Measurements from ENCODE around the gene ANXA5.
"Not testable (repeated sequence)": the region's sequence is repeated elsewhere in the genome, so short reads cannot be mapped to it uniquely, and the experiment has no call there.

ANXA5 gene

GRCh38 chr4:121679267-121679666 lies 17.5 kb downstream of the ANXA5 start:
- DNase-seq (ENCODE audit: low read depth in 2 of 2), result no peak

GRCh38 chr4:121677524-121677923 lies 19.3 kb downstream of the ANXA5 start:
- DNase-seq (ENCODE audit: low read depth in 2 of 2), result no peak

GRCh38 chr4:121676345-121677075 lies 20.3 kb downstream of the ANXA5 start:
- DNase-seq (ENCODE audit: low read depth in 2 of 2), result no peak

GRCh38 chr4:121675715-121676114 lies 21.1 kb downstream of the ANXA5 start:
- DNase-seq (ENCODE audit: low read depth in 2 of 2), result no peak

GRCh38 chr4:121674696-121675095 lies 22.1 kb downstream of the ANXA5 start:
- no peak for DNase-seq (ENCODE audit: low read depth in 2 of 2)

- no peak for DNase-seq (ENCODE audit: low read depth in 2 of 2)
Measured at GRCh38 chr4:121674191-121674590, 22.6 kb downstream of the ANXA5 start.

- no peak for DNase-seq (ENCODE audit: low read depth in 2 of 2)
Measured at GRCh38 chr4:121669163-121669550, 27.6 kb downstream of the ANXA5 start.

GRCh38 chr4:121668368-121669162 lies 28.2 kb downstream of the ANXA5 start:
- DNase-seq (ENCODE audit: low read depth in 2 of 2), result no peak

GRCh38 chr4:121666091-121666679 lies 30.6 kb downstream of the ANXA5 start:
- DNase-seq (ENCODE audit: low read depth in 2 of 2), result no peak

- no peak for DNase-seq (ENCODE audit: low read depth in 2 of 2)
Measured at GRCh38 chr4:121665371-121665770, 31.4 kb downstream of the ANXA5 start.

- no peak for DNase-seq (ENCODE audit: low read depth in 2 of 2)
Measured at GRCh38 chr4:121662225-121662624, 34.6 kb downstream of the ANXA5 start.

GRCh38 chr4:121660175-121660933 lies 36.4 kb downstream of the ANXA5 start:
- not testable (repeated sequence) for DNase-seq (ENCODE audit: low read depth in 2 of 2)

- DNase-seq (ENCODE audit: low read depth in 2 of 2), result no peak
Measured at GRCh38 chr4:121658125-121658524, 38.7 kb downstream of the ANXA5 start.

GRCh38 chr4:121656269-121656641 lies 40.5 kb downstream of the ANXA5 start:
- no peak for DNase-seq (ENCODE audit: low read depth in 2 of 2)

- no peak for DNase-seq (ENCODE audit: low read depth in 2 of 2)
Measured at GRCh38 chr4:121655320-121656268, 41.2 kb downstream of the ANXA5 start.

GRCh38 chr4:121654738-121655137 lies 42.0 kb downstream of the ANXA5 start:
- DNase-seq (ENCODE audit: low read depth in 2 of 2), result no peak

GRCh38 chr4:121653986-121654385 lies 42.8 kb downstream of the ANXA5 start:
- no peak for DNase-seq (ENCODE audit: low read depth in 2 of 2)

GRCh38 chr4:121653214-121653613 lies 43.6 kb downstream of the ANXA5 start:
- no peak for DNase-seq (ENCODE audit: low read depth in 2 of 2)

GRCh38 chr4:121651597-121651996 lies 45.2 kb downstream of the ANXA5 start:
- no peak for DNase-seq (ENCODE audit: low read depth in 2 of 2)

GRCh38 chr4:121650741-121651140 lies 46.0 kb downstream of the ANXA5 start:
- DNase-seq (ENCODE audit: low read depth in 2 of 2), result no peak

- DNase-seq (ENCODE audit: low read depth in 2 of 2), result no peak
Measured at GRCh38 chr4:121648516-121648915, 48.3 kb downstream of the ANXA5 start.

All from stimulated activated CD8-positive, alpha-beta memory T cell treated with anti-CD3 and anti-CD28 coated beads, Interleukin-15, amount 100 ng/mL, for 48 hours (primary cell).